ENCODE measurements around the gene CDC34. TPM values are rescaled to one million over a fixed set of nuclear protein-coding genes. Genes with fewer than 3 reads are reported as not detected.
A peak's percentile ranks its signal among the peaks of the same experiment; 100 is the strongest.

CDC34 gene
- total RNA-seq, 1 experiment from 2014 or later = 93.3 TPM

DNA sequence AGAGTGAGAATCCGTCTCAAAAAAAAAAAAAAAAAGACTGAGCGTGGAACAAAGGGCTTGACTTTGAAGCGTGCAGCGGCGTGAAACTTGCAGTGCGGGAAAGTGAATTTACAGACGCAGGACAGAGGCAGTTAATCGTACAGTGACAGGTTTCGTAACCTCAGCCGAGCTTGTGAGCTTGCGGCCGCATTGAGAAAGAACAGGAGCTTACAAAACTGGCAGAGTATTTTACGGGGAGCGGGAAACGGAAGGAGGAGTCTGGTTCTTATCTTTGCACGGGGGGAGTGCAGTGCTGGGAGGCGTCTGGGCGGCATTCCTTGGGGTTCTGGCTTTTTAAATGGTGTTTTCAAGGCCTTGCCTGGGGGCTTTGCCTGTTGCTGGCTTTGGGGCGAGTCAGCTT is 34.8 kb downstream of the CDC34 start:
- no peaks in the 10 kb centered on the region for H3K4me1 ChIP-seq (replicated peaks; ENCODE audit: insufficient read depth)
- no peaks in the 10 kb centered on the region for H4K20me1 ChIP-seq (ENCODE audit: insufficient read depth)
- no peaks in the 10 kb centered on the region for H3K9me2 ChIP-seq (ENCODE audit: insufficient read depth)
- H3K27me3 ChIP-seq (ENCODE audit: insufficient read depth, low read depth) = no peaks in the 10 kb centered on the region
- no peaks in the 10 kb centered on the region for H3K36me3 ChIP-seq (ENCODE audit: low read depth)
- TF ChIP-seq, protein P1, sequence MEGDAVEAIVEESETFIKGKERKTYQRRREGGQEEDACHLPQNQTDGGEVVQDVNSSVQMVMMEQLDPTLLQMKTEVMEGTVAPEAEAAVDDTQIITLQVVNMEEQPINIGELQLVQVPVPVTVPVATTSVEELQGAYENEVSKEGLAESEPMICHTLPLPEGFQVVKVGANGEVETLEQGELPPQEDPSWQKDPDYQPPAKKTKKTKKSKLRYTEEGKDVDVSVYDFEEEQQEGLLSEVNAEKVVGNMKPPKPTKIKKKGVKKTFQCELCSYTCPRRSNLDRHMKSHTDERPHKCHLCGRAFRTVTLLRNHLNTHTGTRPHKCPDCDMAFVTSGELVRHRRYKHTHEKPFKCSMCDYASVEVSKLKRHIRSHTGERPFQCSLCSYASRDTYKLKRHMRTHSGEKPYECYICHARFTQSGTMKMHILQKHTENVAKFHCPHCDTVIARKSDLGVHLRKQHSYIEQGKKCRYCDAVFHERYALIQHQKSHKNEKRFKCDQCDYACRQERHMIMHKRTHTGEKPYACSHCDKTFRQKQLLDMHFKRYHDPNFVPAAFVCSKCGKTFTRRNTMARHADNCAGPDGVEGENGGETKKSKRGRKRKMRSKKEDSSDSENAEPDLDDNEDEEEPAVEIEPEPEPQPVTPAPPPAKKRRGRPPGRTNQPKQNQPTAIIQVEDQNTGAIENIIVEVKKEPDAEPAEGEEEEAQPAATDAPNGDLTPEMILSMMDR (conservative IDR thresholded peaks at IDR 0.05) = no peak
- no peak for TF ChIP-seq EZH2 (IDR thresholded peaks at IDR 0.05; ENCODE audit: low read depth)
- no peak overlapping the region for H3K27ac ChIP-seq
- DNase-seq = no peak
- H3K4me2 ChIP-seq = no peak overlapping the region
- intact Hi-C loops (cut with micrococcal nuclease; ENCODE audit: unreplicated experiment) = no loop called here
- H2AFZ ChIP-seq = no peak overlapping the region
- no peak overlapping the region for H3K4me3 ChIP-seq
- no TSS peak for BruUV-seq (replicated peaks)
- POLR2A ChIA-PET (ENCODE audit: unreplicated experiment) = no interaction called here
- peaks cover 18% of the 10 kb centered on the region for H3F3A ChIP-seq (ENCODE audit: insufficient read depth, low read depth)
- CTCF ChIA-PET = no interaction called here
- H3K9me3 ChIP-seq (ENCODE audit: insufficient read depth, low read depth) = no peaks in the 10 kb centered on the region
- no peaks in the 10 kb centered on the region for H3K79me2 ChIP-seq (ENCODE audit: low read depth)

DNA sequence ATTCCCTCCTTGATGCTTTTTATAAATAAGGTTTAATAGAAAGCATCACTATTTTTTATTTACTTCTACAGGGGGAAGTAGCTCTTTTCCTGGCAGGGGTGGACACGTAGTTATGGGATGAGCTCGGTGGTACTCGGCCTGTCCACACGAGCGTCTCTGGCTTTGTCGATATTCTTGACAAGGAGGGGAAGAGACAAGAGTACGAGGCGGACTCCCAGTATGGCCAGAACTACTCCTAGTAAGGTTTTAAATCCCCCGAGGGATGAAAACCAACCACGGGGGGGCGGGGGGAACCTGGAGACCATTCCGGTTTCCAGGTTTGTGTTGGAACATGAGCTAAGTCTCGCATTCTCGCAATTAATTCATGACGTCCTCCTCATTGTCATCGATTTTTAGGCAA is 35.3 kb downstream of the CDC34 start:
- H3K27me3 ChIP-seq (ENCODE audit: insufficient read depth, low read depth) = no peaks in the 10 kb centered on the region
- DNase-seq = no peak
- H3K36me3 ChIP-seq (ENCODE audit: low read depth) = no peaks in the 10 kb centered on the region
- intact Hi-C loops (cut with micrococcal nuclease; ENCODE audit: unreplicated experiment) = no loop called here
- no peak overlapping the region for H3K4me2 ChIP-seq
- H4K20me1 ChIP-seq (ENCODE audit: insufficient read depth) = no peaks in the 10 kb centered on the region
- no peaks in the 10 kb centered on the region for H3K4me1 ChIP-seq (replicated peaks; ENCODE audit: insufficient read depth)
- H3K27ac ChIP-seq = no peak overlapping the region
- peaks cover 23% of the 10 kb centered on the region for H3F3A ChIP-seq (ENCODE audit: insufficient read depth, low read depth)
- TF ChIP-seq, protein P1 (conservative IDR thresholded peaks at IDR 0.05) = no peak
- no peak for TF ChIP-seq EZH2 (IDR thresholded peaks at IDR 0.05; ENCODE audit: low read depth)
- H3K79me2 ChIP-seq (ENCODE audit: low read depth) = no peaks in the 10 kb centered on the region
- H2AFZ ChIP-seq = no peak overlapping the region
- CTCF ChIA-PET = no interaction called here
- POLR2A ChIA-PET (ENCODE audit: unreplicated experiment) = no interaction called here
- H3K4me3 ChIP-seq = no peak overlapping the region
- no TSS peak for BruUV-seq (replicated peaks)
- no peaks in the 10 kb centered on the region for H3K9me3 ChIP-seq (ENCODE audit: insufficient read depth, low read depth)
- H3K9me2 ChIP-seq (ENCODE audit: insufficient read depth) = no peaks in the 10 kb centered on the region

DNA sequence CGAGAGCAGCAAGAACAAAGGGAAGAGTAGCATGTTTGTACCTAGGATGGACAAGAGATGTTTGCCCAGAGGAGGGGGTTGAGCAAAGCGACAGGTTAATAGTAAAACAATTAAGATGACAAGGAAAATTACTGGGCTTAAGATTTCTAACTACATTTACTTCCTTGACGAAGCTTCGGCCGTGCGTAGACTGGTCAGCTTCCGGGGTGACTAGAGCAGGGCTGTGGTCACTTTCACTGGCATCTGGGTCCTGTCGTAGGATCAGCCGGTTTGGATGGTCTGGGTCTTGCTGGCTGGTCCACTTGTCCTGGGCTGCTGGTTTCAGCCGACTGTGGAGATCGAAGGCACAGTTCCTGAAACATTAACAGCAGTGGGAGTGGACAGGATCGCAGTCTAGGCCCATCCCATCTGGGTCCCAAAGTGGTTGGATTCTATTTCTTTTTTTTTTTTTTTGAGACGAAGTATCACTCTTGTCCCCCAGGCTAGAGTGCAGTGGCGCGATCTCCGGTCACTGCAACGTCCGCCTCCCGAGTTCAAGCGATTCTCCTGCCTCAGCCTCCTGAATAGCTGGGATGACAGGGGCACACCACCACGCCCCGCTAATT is 35.8 kb downstream of the CDC34 start:
- POLR2A ChIA-PET (ENCODE audit: unreplicated experiment) = no interaction called here
- H3K27ac ChIP-seq = no peak overlapping the region
- TF ChIP-seq EZH2 (IDR thresholded peaks at IDR 0.05; ENCODE audit: low read depth) = no peak
- no peaks in the 10 kb centered on the region; the same call in 1 of the 2 replicates for H3K79me2 ChIP-seq (ENCODE audit: low read depth)
- no peak for DNase-seq
- no peaks in the 10 kb centered on the region for H3K27me3 ChIP-seq (ENCODE audit: insufficient read depth, low read depth)
- H3K9me2 ChIP-seq (ENCODE audit: insufficient read depth) = no peaks in the 10 kb centered on the region
- no peaks in the 10 kb centered on the region for H4K20me1 ChIP-seq (ENCODE audit: insufficient read depth)
- H3K4me2 ChIP-seq = no peak overlapping the region
- no peaks in the 10 kb centered on the region for H3K4me1 ChIP-seq (replicated peaks; ENCODE audit: insufficient read depth)
- no peaks in the 10 kb centered on the region for H3K36me3 ChIP-seq (ENCODE audit: low read depth)
- CTCF ChIA-PET = no interaction called here
- peaks cover 25% of the 10 kb centered on the region for H3F3A ChIP-seq (ENCODE audit: insufficient read depth, low read depth)
- H2AFZ ChIP-seq = no peak overlapping the region
- intact Hi-C loops (cut with micrococcal nuclease; ENCODE audit: unreplicated experiment) = no loop called here
- no peak overlapping the region for H3K4me3 ChIP-seq
- no TSS peak for BruUV-seq (replicated peaks)
- no peaks in the 10 kb centered on the region for H3K9me3 ChIP-seq (ENCODE audit: insufficient read depth, low read depth)

DNA sequence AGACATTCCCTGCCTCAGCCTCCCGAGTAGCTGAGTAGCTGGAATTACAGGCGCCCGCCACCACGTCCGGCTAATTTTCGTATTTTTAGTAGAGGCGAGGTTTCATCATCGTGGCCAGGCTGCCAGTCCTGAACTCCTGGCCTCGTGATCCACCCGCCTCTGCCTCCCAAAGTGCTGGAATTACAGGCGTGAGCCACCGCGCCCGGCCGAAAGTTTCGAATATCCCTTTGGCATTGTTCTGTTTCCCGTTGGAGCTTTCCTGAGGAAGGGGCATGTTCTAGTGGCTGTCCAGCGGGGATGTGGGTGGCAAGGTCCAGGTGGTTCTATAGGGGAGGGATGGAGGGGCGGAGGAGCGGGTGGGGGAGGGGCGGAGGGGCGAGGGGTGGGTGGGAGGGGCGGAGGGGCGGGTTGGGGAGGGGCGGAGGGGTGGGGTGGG is 38.7 kb downstream of the CDC34 start:
- peak in 1 of 2 experiments; percentile 34 for DNase-seq
- Histone ChIP-seq H3K4me3 (no peak overlapping the region), H3K9me2 (ENCODE audit: insufficient read depth) (no peaks in the 10 kb centered on the region), H3K27ac (no peak overlapping the region), H3K4me2 (no peak overlapping the region), H3K36me3 (ENCODE audit: low read depth) (no peaks in the 10 kb centered on the region), H3K79me2 (ENCODE audit: low read depth) (peaks cover 29% of the 10 kb centered on the region), H3F3A (ENCODE audit: insufficient read depth, low read depth) (peaks cover 40% of the 10 kb centered on the region), H3K4me1 (replicated peaks; ENCODE audit: insufficient read depth) (peaks cover 15% of the 10 kb centered on the region), H2AFZ (no peak overlapping the region), H3K27me3 (ENCODE audit: insufficient read depth, low read depth) (no peaks in the 10 kb centered on the region), H3K9me3 (ENCODE audit: insufficient read depth, low read depth) (no peaks in the 10 kb centered on the region), H4K20me1 (ENCODE audit: insufficient read depth) (peaks cover 14% of the 10 kb centered on the region)
- BruUV-seq (replicated peaks) = no TSS peak
- CTCF ChIA-PET = no interaction called here
- POLR2A ChIA-PET (ENCODE audit: unreplicated experiment) = no interaction called here
- intact Hi-C loops (cut with micrococcal nuclease; ENCODE audit: unreplicated experiment) = loop anchor here (10.0 kb wide), 1 partner anchor 355 kb away; the partner anchor contains the start of gene ARID3A
- TF ChIP-seq, protein P1 (conservative IDR thresholded peaks at IDR 0.05) = no peak
- TF ChIP-seq EZH2 (IDR thresholded peaks at IDR 0.05; ENCODE audit: low read depth) = no peak
